WERI-Rb-1 (cell line): ENCODE data around the gene KRTAP13-4.
A peak's percentile ranks its signal among the peaks of the same experiment; 100 is the strongest.

ENCODE experiments used
- DNase-seq: peaks from one replicate; pipeline ENCODE4 v3.0.0-alpha.2; 2020
- H3K27ac ChIP-seq: fragments of 250-450 bp; sonication (Bioruptor Pico); 2 replicates; pipeline ENCODE4 v1.5.1; 2020; ENCODE audit warnings: mild to moderate bottlenecking, moderate library complexity
- H3K27me3 ChIP-seq: fragments of 250-450 bp; sonication (Bioruptor Pico); 2 replicates; pipeline ENCODE4 v1.5.1; 2021; ENCODE audit warnings: mild to moderate bottlenecking, low read depth, moderate library complexity; ENCODE audit not compliant: insufficient read depth, severe bottlenecking
- H3K36me3 ChIP-seq: fragments of 250-450 bp; sonication (Bioruptor Pico); 2 replicates; pipeline ENCODE4 v1.5.1; 2020; ENCODE audit warnings: mild to moderate bottlenecking, moderate library complexity
- H3K4me3 ChIP-seq: 2 replicates; pipeline ENCODE4 v1.5.1; 2011; ENCODE audit warnings: low read depth, mild to moderate bottlenecking, control low read depth, low read length
- H3K9me3 ChIP-seq: fragments of 250-450 bp; sonication (Bioruptor Pico); 2 replicates; pipeline ENCODE4 v1.5.1; 2021; ENCODE audit warnings: mild to moderate bottlenecking, moderate library complexity; ENCODE audit not compliant: severe bottlenecking
- TF ChIP-seq, protein P1 (sequence below): IDR thresholded peaks from 2 replicates; pipeline ENCODE4 v1.5.1; 2011; ENCODE audit warnings: low read depth, mild to moderate bottlenecking, control low read depth, inconsistent platforms, low read length

Gene KRTAP13-4, protein sequence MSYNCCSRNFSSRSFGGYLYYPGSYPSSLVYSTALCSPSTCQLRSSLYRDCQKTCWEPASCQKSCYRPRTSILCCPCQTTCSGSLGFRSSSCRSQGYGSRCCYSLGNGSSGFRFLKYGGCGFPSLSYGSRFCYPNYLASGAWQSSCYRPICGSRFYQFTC

GRCh38 chr21:30430170-30430655, at the start of gene KRTAP13-4:
KRTAP13-4 (plus strand) TSS chr21:30430220; CDS start chr21:30430276, 56 bp downstream.
- Histone ChIP-seq H3K27ac (no peak within 1 kb of the TSS), H3K36me3 (no peaks in the 10 kb centered on the region), H3K9me3 (no peaks in the 10 kb centered on the region), H3K4me3 (no peak within 1 kb of the TSS), H3K27me3 (peaks cover 94% of the 10 kb centered on the region)
- DNase-seq: no peak
- TF ChIP-seq, protein P1, sequence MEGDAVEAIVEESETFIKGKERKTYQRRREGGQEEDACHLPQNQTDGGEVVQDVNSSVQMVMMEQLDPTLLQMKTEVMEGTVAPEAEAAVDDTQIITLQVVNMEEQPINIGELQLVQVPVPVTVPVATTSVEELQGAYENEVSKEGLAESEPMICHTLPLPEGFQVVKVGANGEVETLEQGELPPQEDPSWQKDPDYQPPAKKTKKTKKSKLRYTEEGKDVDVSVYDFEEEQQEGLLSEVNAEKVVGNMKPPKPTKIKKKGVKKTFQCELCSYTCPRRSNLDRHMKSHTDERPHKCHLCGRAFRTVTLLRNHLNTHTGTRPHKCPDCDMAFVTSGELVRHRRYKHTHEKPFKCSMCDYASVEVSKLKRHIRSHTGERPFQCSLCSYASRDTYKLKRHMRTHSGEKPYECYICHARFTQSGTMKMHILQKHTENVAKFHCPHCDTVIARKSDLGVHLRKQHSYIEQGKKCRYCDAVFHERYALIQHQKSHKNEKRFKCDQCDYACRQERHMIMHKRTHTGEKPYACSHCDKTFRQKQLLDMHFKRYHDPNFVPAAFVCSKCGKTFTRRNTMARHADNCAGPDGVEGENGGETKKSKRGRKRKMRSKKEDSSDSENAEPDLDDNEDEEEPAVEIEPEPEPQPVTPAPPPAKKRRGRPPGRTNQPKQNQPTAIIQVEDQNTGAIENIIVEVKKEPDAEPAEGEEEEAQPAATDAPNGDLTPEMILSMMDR: no peak

- H3K36me3 ChIP-seq: no peaks in the 10 kb centered on the region
- no peak for DNase-seq
- no peak overlapping the region for H3K27ac ChIP-seq
- H3K4me3 ChIP-seq: no peak overlapping the region
- no peaks in the 10 kb centered on the region for H3K9me3 ChIP-seq
- TF ChIP-seq, protein P1: no peak
- H3K27me3 ChIP-seq: peaks cover 81% of the 10 kb centered on the region
Measured at GRCh38 chr21:30382201-30382600, 47.8 kb upstream of the KRTAP13-4 start.

DNA sequence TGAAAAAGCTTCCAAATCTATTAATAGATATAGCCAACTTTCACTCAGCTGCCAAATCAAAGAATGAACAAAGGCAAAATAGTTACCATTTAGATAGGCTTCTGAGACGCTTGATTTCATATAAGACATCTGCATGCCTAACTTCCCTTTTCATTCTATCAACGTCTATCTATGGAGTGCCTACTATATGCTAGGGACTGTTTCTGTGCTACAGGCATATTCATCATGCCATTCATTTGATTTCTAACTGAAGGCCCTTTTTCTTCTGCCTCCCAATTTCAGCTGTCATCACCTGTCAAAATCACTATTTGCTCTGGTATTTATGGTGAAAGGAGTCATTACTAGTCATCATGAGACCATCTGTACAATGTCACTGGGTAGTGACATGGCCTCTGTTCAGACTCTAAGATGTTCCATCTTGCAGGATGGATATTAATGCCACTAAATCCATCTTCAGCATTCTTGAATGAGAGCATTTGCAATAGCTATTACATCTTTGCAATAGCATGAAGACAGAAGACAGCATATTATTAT, 38.5 kb upstream of the KRTAP13-4 start:
- Histone ChIP-seq H3K27me3 (peaks cover 85% of the 10 kb centered on the region), H3K4me3 (no peak overlapping the region), H3K36me3 (no peaks in the 10 kb centered on the region), H3K27ac (no peak overlapping the region), H3K9me3 (peaks cover 10% of the 10 kb centered on the region)
- DNase-seq: no peak
- TF ChIP-seq, protein P1: no peak

DNA sequence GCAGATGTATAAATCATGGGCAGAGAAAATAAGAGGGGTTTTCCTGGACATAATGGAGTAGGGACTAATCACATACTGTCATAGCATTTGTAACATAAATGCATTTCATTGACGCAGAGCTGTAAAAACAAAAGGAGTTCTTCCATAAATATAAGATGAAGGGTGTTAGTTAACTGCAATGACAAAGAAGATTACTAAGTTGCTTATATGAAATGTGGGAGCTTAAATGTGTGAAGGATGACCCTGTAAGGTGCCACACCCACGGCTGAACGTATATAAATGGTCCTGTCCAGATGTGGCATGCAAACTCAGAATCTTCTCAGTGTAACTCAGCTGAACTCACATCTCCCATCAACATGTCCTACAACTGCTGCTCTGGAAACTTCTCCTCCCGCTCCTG, 34.3 kb upstream of the KRTAP13-4 start, which contains the start of gene KRTAP13-1:
KRTAP13-1 (plus strand) TSS at position 301 of the 400 bp plus-strand sequence; CDS start at position 357, 56 bp downstream.
- peaks cover under 1% of the 10 kb centered on the region for H3K9me3 ChIP-seq
- no peak for DNase-seq
- no peak within 1 kb of the TSS for H3K27ac ChIP-seq
- H3K36me3 ChIP-seq: no peaks in the 10 kb centered on the region
- peaks cover 83% of the 10 kb centered on the region for H3K27me3 ChIP-seq
- no peak within 1 kb of the TSS for H3K4me3 ChIP-seq
- TF ChIP-seq, protein P1: no peak

DNA sequence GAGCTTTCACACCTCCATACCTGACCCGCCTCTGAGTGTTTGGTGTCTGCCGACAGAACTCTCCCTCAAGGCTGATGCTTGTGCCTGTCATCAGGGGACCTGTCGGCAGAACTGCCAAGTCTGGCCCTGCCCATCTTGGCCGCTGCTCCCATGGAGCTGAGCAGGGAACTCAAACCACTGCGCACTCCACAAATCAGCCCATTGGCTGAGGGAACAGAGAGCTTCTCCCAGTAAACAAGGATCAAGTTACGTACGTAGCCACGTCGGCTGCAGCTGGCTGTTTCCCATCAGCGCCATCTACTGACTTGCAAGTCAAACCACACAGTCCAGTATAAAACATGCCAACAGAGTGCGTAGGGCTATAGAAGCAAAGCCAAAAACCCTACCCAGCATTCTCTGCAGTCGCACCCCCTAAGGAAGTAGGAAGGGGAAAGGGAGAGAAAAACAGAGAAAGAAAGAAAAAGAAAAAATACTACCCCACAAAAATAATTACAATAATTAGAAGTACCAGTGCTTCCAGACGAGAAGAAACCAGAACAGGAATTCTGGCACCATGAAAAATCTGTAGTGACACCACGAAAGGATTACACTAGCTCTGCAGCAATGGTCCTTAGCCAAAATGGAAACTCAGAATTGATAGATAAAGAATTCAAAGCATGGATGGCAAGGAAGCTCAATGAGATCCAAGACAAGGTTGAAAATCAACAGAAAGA, 21.1 kb upstream of the KRTAP13-4 start:
- TF ChIP-seq, protein P1: peak; percentile 87
- Histone ChIP-seq H3K27me3 (peaks cover 71% of the 10 kb centered on the region), H3K9me3 (no peaks in the 10 kb centered on the region), H3K4me3 (no peak overlapping the region), H3K27ac (no peak overlapping the region), H3K36me3 (no peaks in the 10 kb centered on the region)
- peak; percentile 67 for DNase-seq
